HEK293T (cell line): ENCODE measurements around the gene ANKRD42.

Source experiments
- CTCF ChIA-PET: fragments of 350-600 bp; formaldehyde crosslinking; extraction: SDS; loops from one replicate; lab custom pipeline; 2021; ENCODE audit warnings: antibody characterized with exemption, inconsistent platforms; lab: Yijun Ruan, JAX
- POLR2A ChIA-PET: fragments of 350-600 bp; formaldehyde crosslinking; extraction: SDS; loops from one replicate; lab custom pipeline; 2020; ENCODE audit warnings: antibody characterized with exemption, inconsistent platforms; lab: Yijun Ruan, JAX
- DNase-seq: peaks from one replicate; pipeline ENCODE4 v3.0.0; 2012; ENCODE audit warnings: mixed read lengths; ENCODE audit errors: extremely low spot score
- ARNT ChIP-seq: fragments of 450-650 bp; IDR thresholded peaks from 2 replicates; pipeline ENCODE4 v1.6.1; 2017; ENCODE audit warnings: mild to moderate bottlenecking
- BHLHE40 ChIP-seq: fragments of 450-650 bp; IDR thresholded peaks from 2 replicates; pipeline ENCODE4 v1.6.1; 2016; ENCODE audit warnings: mild to moderate bottlenecking, moderate library complexity, borderline replicate concordance
- CTBP1 ChIP-seq: fragments of 450-650 bp; IDR thresholded peaks from 2 replicates; pipeline ENCODE4 v1.6.1; 2016; ENCODE audit warnings: borderline replicate concordance
- ELF4 ChIP-seq: fragments of 450-650 bp; IDR thresholded peaks from 2 replicates; pipeline ENCODE4 v1.6.1; 2017; ENCODE audit warnings: antibody characterized with exemption
- FOXA1 ChIP-seq: fragments of 450-650 bp; IDR thresholded peaks from 2 replicates; pipeline ENCODE4 v1.6.1; 2016; ENCODE audit warnings: mild to moderate bottlenecking
- FOXK2 ChIP-seq: fragments of 450-650 bp; IDR thresholded peaks from 2 replicates; pipeline ENCODE4 v1.6.1; 2016; ENCODE audit warnings: mild to moderate bottlenecking
- FOXM1 ChIP-seq: fragments of 450-650 bp; IDR thresholded peaks from 2 replicates; pipeline ENCODE4 v1.6.1; 2017; ENCODE audit warnings: mild to moderate bottlenecking, borderline replicate concordance
- HDGF ChIP-seq: fragments of 450-650 bp; IDR thresholded peaks from 2 replicates; pipeline ENCODE4 v1.6.1; 2017; ENCODE audit warnings: antibody characterized with exemption, borderline replicate concordance
- L3MBTL2 ChIP-seq: fragments of 450-650 bp; conservative IDR thresholded peaks from 2 replicates; pipeline ENCODE4 v1.6.1; 2016; ENCODE audit warnings: mild to moderate bottlenecking
- LEF1 ChIP-seq: fragments of 450-650 bp; IDR thresholded peaks from 2 replicates; pipeline ENCODE4 v1.6.1; 2017; ENCODE audit warnings: mild to moderate bottlenecking, borderline replicate concordance
- NFRKB ChIP-seq: fragments of 450-650 bp; IDR thresholded peaks from 2 replicates; pipeline ENCODE4 v1.6.1; 2016; ENCODE audit warnings: mild to moderate bottlenecking, moderate library complexity
- PKNOX1 ChIP-seq: fragments of 450-650 bp; IDR thresholded peaks from 2 replicates; pipeline ENCODE4 v1.6.1; 2016
- SP1 ChIP-seq: fragments of 450-650 bp; IDR thresholded peaks from 2 replicates; pipeline ENCODE4 v1.6.1; 2017
- SUZ12 ChIP-seq: fragments of 450-650 bp; IDR thresholded peaks from 2 replicates; pipeline ENCODE4 v1.6.1; 2016; ENCODE audit warnings: mild to moderate bottlenecking
- TARDBP ChIP-seq: fragments of 450-650 bp; IDR thresholded peaks from 2 replicates; pipeline ENCODE4 v1.6.1; 2016
- ZNF384 ChIP-seq: fragments of 450-650 bp; IDR thresholded peaks from 2 replicates; pipeline ENCODE4 v1.6.1; 2016

The ANKRD42 gene

GRCh38 chr11:83187465-83187864 is 6.0 kb upstream of the ANKRD42 start:
- CTCF ChIA-PET = no interaction called here
- DNase-seq = no peak
- POLR2A ChIA-PET = interaction anchor here (1.0 to 2.9 kb wide), 2 partner anchors 31 to 286 kb away, joined by 3 to 13 read pairs; partner anchors contain the start of genes DDIAS and PCF11
- TF ChIP-seq TARDBP = no peak
- no peak for TF ChIP-seq ARNT
- TF ChIP-seq NFRKB = no peak
- no peak for TF ChIP-seq ELF4
- TF ChIP-seq BHLHE40 = no peak
- no peak for TF ChIP-seq PKNOX1
- no peak for TF ChIP-seq SP1
- no peak for TF ChIP-seq FOXK2
- TF ChIP-seq CTBP1 = no peak
- TF ChIP-seq LEF1 = no peak
- no peak for TF ChIP-seq L3MBTL2
- no peak for TF ChIP-seq FOXM1

- ChIA-PET CTCF (no interaction called here), POLR2A (no interaction called here)
- TF ChIP-seq ZNF384 (no peak), CTBP1 (no peak), SUZ12 (no peak), FOXA1 (no peak), L3MBTL2 (no peak)
- no peak for DNase-seq
Observed at GRCh38 chr11:83191491-83191890, 2.0 kb upstream of the ANKRD42 start.

GRCh38 chr11:83191986-83192385 is 1.5 kb upstream of the ANKRD42 start:
- ChIA-PET CTCF (no interaction called here), POLR2A (no interaction called here)
- no peak for TF ChIP-seq CTBP1
- TF ChIP-seq ARNT = no peak
- no peak for TF ChIP-seq SUZ12
- no peak for TF ChIP-seq BHLHE40
- TF ChIP-seq NFRKB = no peak
- TF ChIP-seq L3MBTL2 = no peak
- TF ChIP-seq HDGF = no peak
- no peak for TF ChIP-seq FOXA1
- no peak for TF ChIP-seq ZNF384
- TF ChIP-seq PKNOX1 = no peak
- no peak for TF ChIP-seq FOXM1
- TF ChIP-seq SP1 = no peak
- TF ChIP-seq ELF4 = no peak
- no peak for TF ChIP-seq TARDBP
- TF ChIP-seq FOXK2 = no peak
- TF ChIP-seq LEF1 = no peak

GRCh38 chr11:83192606-83193245 is 786 bp upstream of the ANKRD42 start:
- no peak for DNase-seq
- no peak for TF ChIP-seq HDGF
- TF ChIP-seq SUZ12 = no peak
- no peak for TF ChIP-seq LEF1
- no peak for TF ChIP-seq CTBP1
- no peak for TF ChIP-seq TARDBP
- TF ChIP-seq FOXM1 = no peak
- no peak for TF ChIP-seq PKNOX1
- TF ChIP-seq ARNT = no peak
- no peak for TF ChIP-seq L3MBTL2
- no peak for TF ChIP-seq NFRKB
- no peak for TF ChIP-seq FOXA1
- no peak for TF ChIP-seq SP1
- CTCF ChIA-PET = no interaction called here
- POLR2A ChIA-PET = interaction anchor here (1.0 to 1.4 kb wide), 2 partner anchors 36 to 93 kb away, joined by 4 read pairs; partner anchors contain the start of genes CCDC90B and PCF11

More at GRCh38 chr11:83191986-83192385, 1.5 kb upstream of the ANKRD42 start:
- no peak for DNase-seq

- DNase-seq = peak; percentile 44
- ChIA-PET POLR2A (interaction anchor here (1.1 to 1.4 kb wide), 5 partner anchors 14 to 123 kb away, joined by 3 to 4 read pairs (median 3); partner anchors contain the start of genes CCDC90B and RAB30), CTCF (no interaction called here)
- no peak for TF ChIP-seq BHLHE40
- TF ChIP-seq FOXK2 = no peak
- TF ChIP-seq HDGF = no peak
- no peak for TF ChIP-seq LEF1
- TF ChIP-seq L3MBTL2 = 0 out of 2 replicates have a peak, but pooled peaks have one; percentile 2
- TF ChIP-seq FOXA1 = no peak
Observed at GRCh38 chr11:83194281-83195142, 1.0 kb downstream of the ANKRD42 start.

GRCh38 chr11:83195143-83195466 is 1.6 kb downstream of the ANKRD42 start:
- TF ChIP-seq ARNT (no peak), BHLHE40 (no peak), LEF1 (no peak), L3MBTL2 (no peak), FOXK2 (no peak), SUZ12 (no peak), NFRKB (no peak), ELF4 (no peak), FOXA1 (no peak), FOXM1 (no peak), SP1 (no peak), HDGF (no peak), TARDBP (no peak), ZNF384 (no peak), CTBP1 (no peak), PKNOX1 (no peak)
- DNase-seq = no peak
- CTCF ChIA-PET = no interaction called here
- POLR2A ChIA-PET = interaction anchor here (1.1 to 1.2 kb wide), 2 partner anchors 28 to 120 kb away, joined by 3 read pairs; no protein-coding TSS in a partner anchor
